HCT116 (cell line): Measurements from ENCODE around the gene PIK3R6. TPM values are rescaled to one million over a fixed set of nuclear protein-coding genes. Genes with fewer than 3 reads are reported as not detected.
A peak's percentile ranks its signal among the peaks of the same experiment; 100 is the strongest.

Source experiments
- ATAC-seq: fragments of 200-7000 bp; cut with Tn5 transposase; 2 replicates; pipeline ENCODE4 v1.9.1; 2020; ENCODE audit warnings: mild to moderate bottlenecking, moderate library complexity
- BruUV-seq: library from RNA; stranded (reverse); fragments of 400-500 nt; replicated peaks from 2 replicates; lab custom pipeline; 2021; lab: Mats Ljungman, UMichigan
- CTCF ChIA-PET: fragments of 300-600 bp; sonication (Branson Sonifier 250); formaldehyde crosslinking; loops from one replicate; lab custom pipeline; 2021; ENCODE audit warnings: antibody characterized with exemption; lab: Charles Lee
- POLR2A ChIA-PET: fragments of 300-600, 350-600 bp; sonication (Branson Sonifier 250); formaldehyde crosslinking; loops from one replicate; lab custom pipeline; 2021; ENCODE audit warnings: antibody characterized with exemption; lab: Charles Lee
- RAD21 ChIA-PET, 2 experiments: fragments of 300-600 bp; sonication (Branson Sonifier 250); formaldehyde crosslinking; loops; one replicate each; lab custom pipeline; 2023; ENCODE audit warnings: low total read pairs in 2 of 2; ENCODE audit not compliant: uncharacterized antibody in 2 of 2, unreplicated experiment in 2 of 2, low non-redundant PET in 1 of 2; lab: Charles Lee
- DNase-seq: peaks from one replicate; pipeline ENCODE4 v3.0.0-alpha.2; 2010; ENCODE audit warnings: low read depth, low spot score
- H2AFZ ChIP-seq: fragments of 200-600 bp; shearing (Covaris generic), sonication (generic); 2 replicates; pipeline ENCODE4 v1.6.1; 2017; ENCODE audit warnings: low read depth, mixed run types, mixed read lengths, antibody characterized with exemption, low read length; ENCODE audit not compliant: poor library complexity, severe bottlenecking
- H3K27ac ChIP-seq: 2 replicates; pipeline ENCODE4 v1.5.1; 2012; ENCODE audit warnings: low read depth, low read length
- H3K27me3 ChIP-seq: fragments of 200-600 bp; sonication (generic); 2 replicates; pipeline ENCODE4 v1.6.1; 2016; ENCODE audit warnings: mixed run types, low read length, mixed read lengths; ENCODE audit not compliant: insufficient read depth
- H3K36me3 ChIP-seq, 2 experiments: fragments of 200-500 bp in 1 of 2; fragments of 200-600 bp in 1 of 2; sonication (Bioruptor generic) in 1 of 2; sonication (generic) in 1 of 2; 2 replicates each; pipeline versions ENCODE4 v1.5.1 to v1.6.1; 2014 to 2016; ENCODE audit warnings: low read length in 2 of 2, inconsistent platforms in 1 of 2, mixed read lengths in 1 of 2, mixed run types in 1 of 2; ENCODE audit not compliant: insufficient read depth in 2 of 2, control insufficient read depth in 1 of 2
- H3K4me1 ChIP-seq, 2 experiments: fragments of 200-600 bp in 1 of 2; sonication (generic) in 1 of 2; 2 replicates each; pipeline versions ENCODE4 v1.5.1 to v1.6.1; 2012 to 2017; ENCODE audit warnings: low read length in 2 of 2, inconsistent platforms in 1 of 2, mild to moderate bottlenecking in 1 of 2, mixed read lengths in 1 of 2, mixed run types in 1 of 2, moderate library complexity in 1 of 2; ENCODE audit not compliant: insufficient read depth in 2 of 2, control insufficient read depth in 1 of 2
- H3K4me2 ChIP-seq: fragments of 200-600 bp; sonication (generic); 2 replicates; pipeline ENCODE4 v1.6.1; 2017; ENCODE audit warnings: mixed run types, low read length, mixed read lengths
- H3K4me3 ChIP-seq, 2 experiments: fragments of 200-600 bp in 1 of 2; sonication (generic) in 1 of 2; replicated peaks in 1 of 2; 2 replicates each; pipeline ENCODE4 v1.5.1; 2011 to 2016; ENCODE audit warnings: low read length in 2 of 2, control low read depth in 1 of 2, low read depth in 1 of 2, mild to moderate bottlenecking in 1 of 2, mixed read lengths in 1 of 2, mixed run types in 1 of 2
- H3K79me2 ChIP-seq: fragments of 200-600 bp; sonication (generic); 2 replicates; pipeline ENCODE4 v1.6.1; 2017; ENCODE audit warnings: mild to moderate bottlenecking, mixed run types, low read length, moderate library complexity, mixed read lengths; ENCODE audit not compliant: insufficient read depth
- H3K9ac ChIP-seq: fragments of 200-600 bp; sonication (generic); 2 replicates; pipeline ENCODE4 v1.6.1; 2016; ENCODE audit warnings: low read length, mixed read lengths
- H3K9me2 ChIP-seq: fragments of 200-600 bp; sonication (generic), shearing (Covaris generic); 2 replicates; pipeline ENCODE4 v1.6.1; 2017; ENCODE audit warnings: mixed run types, mild to moderate bottlenecking, moderate library complexity; ENCODE audit not compliant: insufficient read depth
- H3K9me3 ChIP-seq, 2 experiments: fragments of 200-500 bp in 1 of 2; fragments of 200-600 bp in 1 of 2; sonication (Bioruptor generic) in 1 of 2; sonication (generic) in 1 of 2; 2 replicates each; pipeline ENCODE4 v1.6.1; 2014 to 2017; ENCODE audit warnings: low read length in 2 of 2, mixed read lengths in 2 of 2, inconsistent platforms in 1 of 2, low read depth in 1 of 2, mild to moderate bottlenecking in 1 of 2, mixed run types in 1 of 2, moderate library complexity in 1 of 2; ENCODE audit not compliant: control insufficient read depth in 1 of 2, insufficient read depth in 1 of 2
- H4K20me1 ChIP-seq: fragments of 200-600 bp; sonication (generic), shearing (Covaris generic); 2 replicates; pipeline ENCODE4 v1.6.1; 2017; ENCODE audit warnings: mixed run types, mild to moderate bottlenecking, moderate library complexity; ENCODE audit not compliant: insufficient read depth
- CBX3 ChIP-seq: IDR thresholded peaks from 2 replicates; pipeline ENCODE4 v1.6.1; 2012; ENCODE audit warnings: low read depth
- CEBPB ChIP-seq: IDR thresholded peaks from 2 replicates; pipeline ENCODE4 v1.6.1; 2012; ENCODE audit warnings: low read depth
- CTCF ChIP-seq, 3 experiments: fragments of 200-600 bp in 1 of 3; sonication (generic) in 1 of 3; IDR thresholded peaks in 2 of 3; conservative IDR thresholded peaks in 1 of 3; 2 replicates each; pipeline ENCODE4 v1.5.1; 2012 to 2017; ENCODE audit warnings: low read depth in 2 of 3, low read length in 2 of 3, antibody characterized with exemption in 1 of 3, borderline replicate concordance in 1 of 3, control low read depth in 1 of 3, mild to moderate bottlenecking in 1 of 3, mixed read lengths in 1 of 3, mixed run types in 1 of 3, moderate library complexity in 1 of 3; ENCODE audit not compliant: insufficient read depth in 1 of 3
- EGR1 ChIP-seq: IDR thresholded peaks from 2 replicates; pipeline ENCODE4 v1.6.1; 2012; ENCODE audit warnings: low read depth
- ELF1 ChIP-seq: IDR thresholded peaks from 2 replicates; pipeline ENCODE4 v1.6.1; 2012; ENCODE audit warnings: low read depth, borderline replicate concordance
- FOSL1 ChIP-seq: IDR thresholded peaks from 2 replicates; pipeline ENCODE4 v1.6.1; 2012; ENCODE audit warnings: low read depth
- POLR2A ChIP-seq: IDR thresholded peaks from 2 replicates; pipeline ENCODE4 v1.7.0; 2011; ENCODE audit warnings: borderline replicate concordance; ENCODE audit not compliant: insufficient read depth, insufficient read length; ENCODE audit errors: extremely low read depth
- RAD21 ChIP-seq: IDR thresholded peaks from 2 replicates; pipeline ENCODE4 v1.6.1; 2012; ENCODE audit warnings: low read depth, mild to moderate bottlenecking
- SIN3A ChIP-seq: IDR thresholded peaks from 2 replicates; pipeline ENCODE4 v1.6.1; 2012; ENCODE audit warnings: low read depth
- SP1 ChIP-seq: IDR thresholded peaks from 2 replicates; pipeline ENCODE4 v1.6.1; 2012; ENCODE audit warnings: low read depth
- TCF7L2 ChIP-seq: IDR thresholded peaks from 2 replicates; pipeline ENCODE4 v1.7.0; 2011; ENCODE audit warnings: borderline replicate concordance, inconsistent platforms; ENCODE audit not compliant: insufficient read depth, insufficient read length; ENCODE audit errors: extremely low read depth
- YY1 ChIP-seq: IDR thresholded peaks from 2 replicates; pipeline ENCODE4 v1.6.1; 2011; ENCODE audit warnings: low read length, low read depth, moderate library complexity, mild to moderate bottlenecking; ENCODE audit not compliant: insufficient replicate concordance; ENCODE audit errors: extremely low read depth
- ZBTB33 ChIP-seq: IDR thresholded peaks from 2 replicates; pipeline ENCODE4 v1.6.1; 2011; ENCODE audit warnings: mild to moderate bottlenecking, low read length, moderate library complexity; ENCODE audit not compliant: insufficient replicate concordance; ENCODE audit errors: extremely low read depth
- ZFX ChIP-seq: fragments of 450-650 bp; IDR thresholded peaks from 2 replicates; pipeline ENCODE4 v1.6.1; 2017
- ZNF274 ChIP-seq: fragments of 200-500 bp; sonication (Bioruptor generic); IDR thresholded peaks from 2 replicates; pipeline ENCODE4 v1.6.1; 2014; ENCODE audit warnings: mild to moderate bottlenecking, low read depth, low read length, inconsistent platforms
- intact Hi-C: fragments of 100-400 bp; cut with micrococcal nuclease; formaldehyde crosslinking; loops from 2 replicates; pipeline ENCODE4 v1.10.0; 2022
- total RNA-seq: library from RNA; stranded (reverse); gene quantifications from one replicate; pipeline ENCODE4 v1.2.1, GENCODE V29; 2021; ENCODE audit not compliant: unreplicated experiment
- TF ChIP-seq, protein P1 (sequence below): IDR thresholded peaks from 2 replicates; pipeline ENCODE4 v1.6.1; 2012

The PIK3R6 gene
- total RNA-seq, 1 experiment from 2014 or later = 0.07 TPM

GRCh38 chr17:8832711-8833352 is 34.6 kb downstream of the PIK3R6 start:
- RAD21 ChIA-PET = interaction anchor here (0.6 to 0.7 kb wide), 2 partner anchors 424 to 449 kb away, joined by 3 to 5 read pairs; no protein-coding TSS in a partner anchor
- Histone ChIP-seq H3K36me3 (no peaks in the 10 kb centered on the region), H4K20me1 (no peaks in the 10 kb centered on the region), H3K79me2 (no peaks in the 10 kb centered on the region), H3K27ac (no peak overlapping the region), H3K4me2 (peak overlapping the region; percentile 26), H3K4me1 (no peaks in the 10 kb centered on the region), H3K9me2 (no peaks in the 10 kb centered on the region), H3K9ac (no peak overlapping the region), H3K9me3 (no peaks in the 10 kb centered on the region), H3K4me3 (no peak overlapping the region), H2AFZ (no peak overlapping the region), H3K27me3 (no peaks in the 10 kb centered on the region)
- CTCF ChIA-PET = interaction anchor here (0.7 to 1.3 kb wide), 8 partner anchors 8 to 61 kb away, joined by 3 to 7 read pairs (median 4); no protein-coding TSS in a partner anchor
- POLR2A ChIA-PET = no interaction called here
- intact Hi-C loops = no loop called here
- BruUV-seq = no TSS peak
- ATAC-seq = peak; percentile 84
- peak; percentile 12 for DNase-seq
- TF ChIP-seq RAD21 (peak; percentile 61), CTCF (IDR thresholded peaks at IDR 0.05 in 2 of 3, conservative IDR thresholded peaks at IDR 0.05 in 1 of 3; ENCODE audit: borderline replicate concordance in 1 of 3, insufficient read depth in 1 of 3, low read depth in 2 of 3, low read length in 2 of 3) (peak; percentile 63 to 90 (median 81)), SP1 (no peak)
- TF ChIP-seq, all 23 proteins: peak for 2

DNA sequence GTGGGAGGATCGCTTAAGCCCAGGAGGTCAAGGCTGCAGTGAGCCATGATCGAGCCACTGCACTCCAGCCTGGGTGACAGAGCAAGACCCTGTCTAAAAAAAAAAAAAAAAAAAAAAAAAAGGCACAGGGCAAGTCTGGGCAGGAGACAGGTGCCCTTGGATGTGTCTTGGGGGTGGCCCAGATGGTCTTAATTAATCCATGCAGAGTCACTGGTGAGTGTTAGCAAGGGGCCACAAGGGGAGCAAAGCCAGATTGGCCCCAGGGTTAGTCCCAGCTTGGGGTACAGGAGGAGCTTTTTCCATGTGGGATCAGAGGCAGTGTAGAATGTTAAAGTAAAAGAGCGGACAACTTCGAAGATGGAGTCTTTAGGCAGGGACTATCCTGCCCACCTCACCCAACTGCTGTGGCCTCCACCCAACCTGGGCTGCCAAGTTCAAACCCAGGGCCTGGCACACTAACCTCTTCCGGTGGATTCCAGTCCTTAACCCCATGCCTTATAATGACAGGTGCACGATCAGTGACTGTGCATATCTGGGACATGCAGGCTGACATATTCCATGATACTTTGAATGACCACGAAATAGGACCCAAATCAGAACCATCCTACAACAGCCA is 36.1 kb downstream of the PIK3R6 start:
- H3K9me2 ChIP-seq = no peaks in the 10 kb centered on the region
- H4K20me1 ChIP-seq = no peaks in the 10 kb centered on the region
- TF ChIP-seq ZNF274 = no peak
- no peak for TF ChIP-seq YY1
- TF ChIP-seq FOSL1 = no peak
- TF ChIP-seq SP1 = no peak
- no peak for TF ChIP-seq SIN3A
- no peak for TF ChIP-seq CBX3
- TF ChIP-seq ZBTB33 = no peak
- TF ChIP-seq ZFX = no peak
- TF ChIP-seq, protein P1, sequence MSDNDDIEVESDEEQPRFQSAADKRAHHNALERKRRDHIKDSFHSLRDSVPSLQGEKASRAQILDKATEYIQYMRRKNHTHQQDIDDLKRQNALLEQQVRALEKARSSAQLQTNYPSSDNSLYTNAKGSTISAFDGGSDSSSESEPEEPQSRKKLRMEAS = no peak
- TF ChIP-seq EGR1 = no peak
- no peak for TF ChIP-seq POLR2A
- no peak for TF ChIP-seq RAD21
- TF ChIP-seq TCF7L2 = no peak
- TF ChIP-seq ELF1 = no peak
- no peak for TF ChIP-seq CEBPB
- intact Hi-C loops = no loop called here
- DNase-seq (no peak), ATAC-seq (no peak)
- H3K79me2 ChIP-seq = no peaks in the 10 kb centered on the region
- H3K4me3 ChIP-seq = no peak overlapping the region
- H3K4me1 ChIP-seq = no peaks in the 10 kb centered on the region
- CTCF ChIA-PET = no interaction called here
- no peak overlapping the region for H2AFZ ChIP-seq
- no peaks in the 10 kb centered on the region for H3K36me3 ChIP-seq
- H3K9me3 ChIP-seq = no peaks in the 10 kb centered on the region
- RAD21 ChIA-PET = no interaction called here
- H3K4me2 ChIP-seq = no peak overlapping the region
- H3K27me3 ChIP-seq = no peaks in the 10 kb centered on the region
- POLR2A ChIA-PET = no interaction called here
- H3K27ac ChIP-seq = no peak overlapping the region
- no TSS peak for BruUV-seq
- H3K9ac ChIP-seq = no peak overlapping the region
